ENCODE data around the gene DUS4L. TPM values are rescaled to one million over a fixed set of nuclear protein-coding genes. Genes with fewer than 3 reads are reported as not detected.

Gene DUS4L
- total RNA-seq, 4 donors from 2014 or later: 5.3 to 10.2 (median 8.5) TPM

DNA sequence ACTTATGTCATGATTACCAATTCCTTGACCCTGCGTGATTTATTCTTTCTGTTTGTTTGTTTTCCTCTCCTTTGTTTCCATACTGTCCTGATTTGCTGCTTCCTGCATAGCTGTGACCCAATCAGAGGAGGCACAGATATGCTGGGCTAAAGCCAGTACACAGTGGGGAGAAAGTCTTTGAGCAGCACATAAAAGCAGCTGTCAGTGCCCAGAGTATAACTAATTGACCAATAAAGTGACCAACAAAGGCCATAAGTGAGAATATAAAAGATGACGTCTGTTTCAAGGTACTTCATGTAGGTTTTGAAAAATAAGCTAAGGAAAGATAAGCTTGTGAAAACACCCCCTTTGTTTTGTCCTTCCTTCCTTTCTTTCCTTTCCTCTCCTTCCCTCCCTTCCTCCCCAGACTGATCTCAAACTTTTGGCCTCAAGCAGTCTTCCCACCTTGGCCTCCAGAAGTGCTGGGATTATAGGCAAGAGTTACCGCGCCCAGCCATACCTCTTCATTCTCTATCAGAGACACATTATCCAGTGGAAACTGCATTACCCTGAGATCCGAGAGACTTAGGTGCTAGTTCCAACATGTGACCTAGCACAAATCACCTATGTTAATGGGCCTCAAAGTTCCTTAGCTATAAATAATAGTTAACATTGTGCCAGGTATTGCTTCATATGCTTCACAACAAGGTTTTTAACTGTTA, 33.3 kb downstream of the DUS4L start:
- H3K27me3 ChIP-seq: no peaks in the 10 kb centered on the region
- no peak for TF ChIP-seq POLR2A (IDR thresholded peaks at IDR 0.05)
- TF ChIP-seq EP300 (IDR thresholded peaks at IDR 0.05): no peak
- TF ChIP-seq, protein P1, sequence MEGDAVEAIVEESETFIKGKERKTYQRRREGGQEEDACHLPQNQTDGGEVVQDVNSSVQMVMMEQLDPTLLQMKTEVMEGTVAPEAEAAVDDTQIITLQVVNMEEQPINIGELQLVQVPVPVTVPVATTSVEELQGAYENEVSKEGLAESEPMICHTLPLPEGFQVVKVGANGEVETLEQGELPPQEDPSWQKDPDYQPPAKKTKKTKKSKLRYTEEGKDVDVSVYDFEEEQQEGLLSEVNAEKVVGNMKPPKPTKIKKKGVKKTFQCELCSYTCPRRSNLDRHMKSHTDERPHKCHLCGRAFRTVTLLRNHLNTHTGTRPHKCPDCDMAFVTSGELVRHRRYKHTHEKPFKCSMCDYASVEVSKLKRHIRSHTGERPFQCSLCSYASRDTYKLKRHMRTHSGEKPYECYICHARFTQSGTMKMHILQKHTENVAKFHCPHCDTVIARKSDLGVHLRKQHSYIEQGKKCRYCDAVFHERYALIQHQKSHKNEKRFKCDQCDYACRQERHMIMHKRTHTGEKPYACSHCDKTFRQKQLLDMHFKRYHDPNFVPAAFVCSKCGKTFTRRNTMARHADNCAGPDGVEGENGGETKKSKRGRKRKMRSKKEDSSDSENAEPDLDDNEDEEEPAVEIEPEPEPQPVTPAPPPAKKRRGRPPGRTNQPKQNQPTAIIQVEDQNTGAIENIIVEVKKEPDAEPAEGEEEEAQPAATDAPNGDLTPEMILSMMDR (IDR thresholded peaks at IDR 0.05): no peak
- 78 to 80% methylated on average over 5 of the region's 5 CpGs for WGBS, 2 donors
- H3K27ac ChIP-seq: no peak overlapping the region
- no peak overlapping the region for H3K4me3 ChIP-seq
- DNase-seq (ENCODE audit: low spot score in 2 of 2): no peak
- peaks cover 0 to 39% (median 0%) of the 10 kb centered on the region in 3 donors for H3K36me3 ChIP-seq
- no peaks in the 10 kb centered on the region for H3K9me3 ChIP-seq
- H3K4me1 ChIP-seq: peaks cover 0 to 11% (median 0%) of the 10 kb centered on the region in 4 donors

DNA sequence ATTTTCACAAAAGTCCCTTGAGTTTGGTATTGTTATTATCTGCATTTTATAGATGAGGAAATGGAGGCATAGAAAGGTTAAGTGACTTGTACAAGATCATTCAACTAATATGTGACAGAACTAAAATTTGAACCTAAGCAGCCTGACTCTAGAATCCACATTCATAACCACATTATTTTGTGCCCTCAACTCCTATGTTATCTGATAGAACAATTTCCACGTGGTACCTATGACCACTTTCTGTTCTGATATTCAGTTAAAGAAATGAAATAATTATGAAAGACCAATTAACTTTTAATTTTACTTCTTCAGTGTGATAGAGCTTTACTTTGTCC, 33.8 kb downstream of the DUS4L start:
- TF ChIP-seq EP300 (IDR thresholded peaks at IDR 0.05) (no peak), POLR2A (IDR thresholded peaks at IDR 0.05) (no peak)
- WGBS, 2 donors: 85 to 96% methylated on average over 1 of the region's 1 CpG
- H3K27ac ChIP-seq: no peak overlapping the region
- no peaks in the 10 kb centered on the region for H3K9me3 ChIP-seq
- H3K27me3 ChIP-seq: no peaks in the 10 kb centered on the region
- peaks cover 0 to 41% (median 0%) of the 10 kb centered on the region in 3 donors for H3K36me3 ChIP-seq
- H3K4me1 ChIP-seq: peaks cover 0 to 11% (median 0%) of the 10 kb centered on the region in 4 donors
- no peak for DNase-seq (ENCODE audit: low spot score in 2 of 2)
- no peak overlapping the region for H3K4me3 ChIP-seq

DNA sequence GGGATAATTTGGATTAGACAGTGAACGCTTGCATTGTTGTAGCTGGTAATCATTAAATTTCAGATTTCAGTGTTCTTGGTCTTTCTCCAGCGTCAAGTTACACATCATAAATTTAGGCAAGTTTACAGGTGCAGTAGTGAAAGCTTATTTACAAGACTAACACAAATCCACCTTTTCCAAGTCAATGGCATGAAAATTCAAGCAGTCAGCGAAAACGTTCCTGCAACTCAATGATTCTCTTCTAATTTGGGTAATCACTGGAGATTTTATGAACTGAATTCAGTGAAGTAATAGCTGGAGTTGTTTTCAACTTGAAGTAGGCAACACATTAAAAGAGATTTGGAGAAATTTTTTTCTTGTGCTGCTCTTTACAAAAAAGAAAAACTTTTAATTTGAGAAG, 34.2 kb downstream of the DUS4L start:
- peaks cover 0 to 45% (median 0%) of the 10 kb centered on the region in 3 donors for H3K36me3 ChIP-seq
- H3K4me3 ChIP-seq: no peak overlapping the region
- no peak for DNase-seq (ENCODE audit: low spot score in 2 of 2)
- no peaks in the 10 kb centered on the region for H3K27me3 ChIP-seq
- no peak for TF ChIP-seq EP300 (IDR thresholded peaks at IDR 0.05)
- TF ChIP-seq POLR2A (IDR thresholded peaks at IDR 0.05): no peak
- TF ChIP-seq, protein P1 (IDR thresholded peaks at IDR 0.05): no peak
- no peak overlapping the region for H3K27ac ChIP-seq
- H3K4me1 ChIP-seq: peaks cover 0 to 11% (median 0%) of the 10 kb centered on the region in 4 donors
- 83 to 89% methylated on average over 4 of the region's 4 CpGs for WGBS, 2 donors
- H3K9me3 ChIP-seq: no peaks in the 10 kb centered on the region

DNA sequence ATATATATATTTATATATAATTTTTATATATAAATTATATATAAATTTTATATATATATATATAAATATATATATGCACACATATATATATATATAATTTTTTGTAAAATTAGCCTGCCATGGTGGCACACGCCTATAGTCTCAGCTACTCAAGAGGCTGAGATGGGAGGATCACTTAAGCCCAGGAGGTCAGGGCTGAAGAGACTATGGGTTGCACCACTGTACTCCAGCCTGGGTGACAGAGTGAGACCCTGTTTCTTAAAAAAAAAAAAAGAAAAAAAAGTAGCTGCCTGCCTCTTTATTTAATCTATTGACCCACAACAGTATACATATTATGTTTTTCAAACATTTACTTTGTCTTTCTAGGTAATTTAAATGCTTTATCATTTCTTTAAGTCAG, 35.5 kb downstream of the DUS4L start:
- TF ChIP-seq, protein P1 (IDR thresholded peaks at IDR 0.05): no peak
- TF ChIP-seq EP300 (IDR thresholded peaks at IDR 0.05): no peak
- no peak for TF ChIP-seq POLR2A (IDR thresholded peaks at IDR 0.05)
- 100% methylated on average over 1 of the region's 1 CpG for WGBS, 2 donors
- no peak for DNase-seq (ENCODE audit: low spot score in 2 of 2)
- H3K4me1 ChIP-seq: peaks cover 0 to 11% (median 0%) of the 10 kb centered on the region in 4 donors
- peaks cover 0 to 50% (median 0%) of the 10 kb centered on the region in 3 donors for H3K36me3 ChIP-seq
- H3K9me3 ChIP-seq: no peaks in the 10 kb centered on the region
- H3K27me3 ChIP-seq: no peaks in the 10 kb centered on the region
- no peak overlapping the region for H3K4me3 ChIP-seq
- H3K27ac ChIP-seq: no peak overlapping the region

DNA sequence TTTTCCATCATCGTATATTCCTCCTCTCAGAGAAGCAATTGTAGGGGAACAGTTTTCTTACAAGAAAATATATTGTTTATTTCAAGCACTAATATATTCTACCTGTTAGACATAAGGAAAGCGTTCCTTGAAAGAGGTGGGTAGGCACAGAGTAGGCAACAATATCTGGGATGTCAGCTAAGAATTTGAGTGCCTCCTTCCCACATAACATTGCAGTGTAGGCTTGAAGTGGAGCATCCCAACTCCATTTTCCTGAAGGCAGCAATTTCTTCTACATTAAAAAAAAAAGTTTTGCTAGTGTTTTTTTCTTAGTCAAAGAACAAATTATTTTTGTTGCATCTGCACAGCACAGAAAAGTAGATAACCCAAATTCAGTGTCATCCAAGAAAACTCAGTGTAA, 37.0 kb downstream of the DUS4L start:
- H3K9me3 ChIP-seq: no peaks in the 10 kb centered on the region
- no peak for TF ChIP-seq EP300 (IDR thresholded peaks at IDR 0.05)
- TF ChIP-seq POLR2A (IDR thresholded peaks at IDR 0.05): no peak
- TF ChIP-seq, protein P1 (IDR thresholded peaks at IDR 0.05): no peak
- 73 to 74% methylated on average over 2 of the region's 2 CpGs for WGBS, 2 donors
- no peaks in the 10 kb centered on the region for H3K4me1 ChIP-seq
- peaks cover 0 to 50% (median 0%) of the 10 kb centered on the region in 3 donors for H3K36me3 ChIP-seq
- H3K27ac ChIP-seq: no peak overlapping the region
- no peaks in the 10 kb centered on the region for H3K27me3 ChIP-seq
- DNase-seq (ENCODE audit: low spot score in 2 of 2): no peak
- H3K4me3 ChIP-seq: no peak overlapping the region

Measured in tibial nerve (tissue), 4 donors.